ENCODE data around the gene OPN3. TPM values are rescaled to one million over a fixed set of nuclear protein-coding genes. Genes with fewer than 3 reads are reported as not detected.

OPN3 gene
- total and polyA plus RNA-seq, 9 of the 15 experiments (the other 6 are each of a cell fraction or from before 2014, with no cell fraction given) = 4.2 to 34.6 (median 17.0) TPM

DNA sequence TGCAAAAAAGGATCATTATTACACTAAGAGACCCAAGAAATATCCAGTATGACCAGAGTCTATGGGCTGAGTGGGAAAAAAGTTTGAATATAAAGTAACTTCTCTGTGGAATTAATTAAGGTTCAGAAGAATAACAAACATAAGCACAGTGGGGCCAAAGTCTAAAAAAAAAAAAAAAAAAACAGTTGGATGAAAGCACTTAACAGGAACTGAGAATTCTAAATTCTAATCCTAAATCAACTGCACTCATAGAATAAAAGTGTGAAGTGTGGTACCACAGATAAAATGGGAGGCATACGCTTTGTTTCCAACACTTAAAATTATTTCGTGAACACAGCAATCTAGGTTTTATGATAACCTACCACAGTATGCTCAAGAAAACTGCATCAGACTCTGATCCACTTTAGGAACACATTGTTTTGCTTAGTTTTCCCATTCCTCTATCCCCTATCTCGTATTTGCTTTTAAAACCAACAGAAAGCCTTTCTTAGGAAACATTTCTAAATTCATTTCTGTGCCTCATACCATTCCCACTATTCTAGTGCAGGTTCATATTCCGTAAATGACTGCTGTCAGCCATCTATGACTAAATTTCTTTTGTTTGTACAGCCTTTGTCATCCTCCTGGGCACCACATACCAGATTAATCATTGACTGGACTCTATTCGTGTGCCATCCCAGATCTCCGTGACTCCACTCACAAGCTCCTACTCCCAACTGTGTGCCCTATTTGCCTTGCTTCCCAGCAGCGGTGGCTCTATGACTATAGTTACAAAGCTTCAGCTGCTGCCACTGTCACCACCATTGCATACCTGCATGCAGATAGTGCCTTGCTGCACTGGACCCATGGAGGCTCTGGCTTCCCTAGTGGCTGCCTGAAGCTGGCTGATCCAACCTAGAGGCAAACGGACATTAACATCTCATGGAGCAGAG lies 24.9 kb downstream of the OPN3 start (continued):
- TF ChIP-seq HNRNPLL (IDR thresholded peaks at IDR 0.05; ENCODE audit: low read depth, low read length, poor library complexity, severe bottlenecking) (no peak), KDM2B (CRISPR knock-in tag; IDR thresholded peaks at IDR 0.05) (no peak), ZNF197 (CRISPR knock-in tag; IDR thresholded peaks at IDR 0.05; ENCODE audit: low read depth) (no peak), NR1H2 (CRISPR knock-in tag; IDR thresholded peaks at IDR 0.05) (no peak), RUNX1 (IDR thresholded peaks at IDR 0.05; ENCODE audit: low read depth) (no peak), TSC22D4 (tag; IDR thresholded peaks at IDR 0.05) (no peak), SRF (CRISPR knock-in tag; IDR thresholded peaks at IDR 0.05) (no peak)

DNA sequence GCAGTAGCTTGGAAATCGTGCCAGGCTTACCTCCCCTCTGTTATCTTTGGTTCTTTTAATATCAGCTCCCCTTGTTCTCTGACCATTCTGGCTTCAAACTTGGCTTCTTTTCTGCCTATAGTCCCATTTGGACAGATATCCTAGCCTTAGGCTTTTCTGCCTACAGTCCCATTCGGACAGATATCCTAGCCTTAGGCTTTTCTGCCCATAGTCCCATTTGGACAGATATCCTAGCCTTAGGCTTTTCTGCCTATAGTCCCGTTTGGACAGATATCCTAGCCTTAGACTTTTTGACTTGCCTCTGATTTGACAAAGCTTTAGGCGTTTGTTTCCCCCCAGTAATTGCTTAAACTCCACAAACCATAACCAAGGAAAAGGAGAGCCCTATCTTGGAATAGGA lies 25.6 kb downstream of the OPN3 start:
- ChIA-PET POLR2A (interaction anchor here (0.7 to 0.8 kb wide), 2 partner anchors 11 to 13 kb away, joined by 3 to 4 read pairs; no protein-coding TSS in a partner anchor), CTCF (ENCODE audit: low intra/inter-chr PET ratio) (no interaction called here)
- Histone ChIP-seq H3K27ac (ENCODE audit: extremely low read depth, low read depth, low read length) (no peak overlapping the region), H3K9ac (ENCODE audit: insufficient read depth in 1 of 2, low read depth in 2 of 2, low read length in 2 of 2) (no peak overlapping the region), H3K9me3 (replicated peaks; ENCODE audit: control insufficient read depth, insufficient read depth, low read depth, low read length) (no peaks in the 10 kb centered on the region), H3K9me1 (ENCODE audit: control insufficient read depth, insufficient read depth, low read length) (no peaks in the 10 kb centered on the region), H3K27me3 (ENCODE audit: control insufficient read depth in 2 of 2, insufficient read depth in 2 of 2, low read length in 2 of 2) (no peaks in the 10 kb centered on the region), H3K4me1 (replicated peaks in 1 of 2; ENCODE audit: control insufficient read depth in 2 of 2, insufficient read depth in 2 of 2, low read length in 2 of 2) (peaks cover 7 to 19% of the 10 kb centered on the region in 2 experiments), H3K4me2 (ENCODE audit: insufficient read depth, low read length) (no peak overlapping the region), H3K79me2 (ENCODE audit: control insufficient read depth, insufficient read depth, low read length) (no peaks in the 10 kb centered on the region), H3K4me3 (no peak overlapping the region), H2AFZ (ENCODE audit: low read depth, low read length) (no peak overlapping the region), H3K36me3 (ENCODE audit: control insufficient read depth, insufficient read depth, low read length) (peaks cover 2% of the 10 kb centered on the region; the same call in 1 of the 3 replicates), H4K20me1 (replicated peaks; ENCODE audit: control insufficient read depth, insufficient read depth, low read length) (no peaks in the 10 kb centered on the region)
- intact Hi-C loops (cut with micrococcal nuclease) = no loop called here
- ATAC-seq (no peak), DNase-seq (ENCODE audit: extremely low read depth in 1 of 4, low spot score in 3 of 4) (no peak), FAIRE-seq (no peak)
- BruUV-seq (replicated peaks) = no TSS peak
- TF ChIP-seq KDM1A (IDR thresholded peaks at IDR 0.05) (no peak), ZNF23 (CRISPR knock-in tag; IDR thresholded peaks at IDR 0.05) (no peak), PYGO2 (tag; IDR thresholded peaks at IDR 0.05) (no peak)
- TF ChIP-seq, protein P1, sequence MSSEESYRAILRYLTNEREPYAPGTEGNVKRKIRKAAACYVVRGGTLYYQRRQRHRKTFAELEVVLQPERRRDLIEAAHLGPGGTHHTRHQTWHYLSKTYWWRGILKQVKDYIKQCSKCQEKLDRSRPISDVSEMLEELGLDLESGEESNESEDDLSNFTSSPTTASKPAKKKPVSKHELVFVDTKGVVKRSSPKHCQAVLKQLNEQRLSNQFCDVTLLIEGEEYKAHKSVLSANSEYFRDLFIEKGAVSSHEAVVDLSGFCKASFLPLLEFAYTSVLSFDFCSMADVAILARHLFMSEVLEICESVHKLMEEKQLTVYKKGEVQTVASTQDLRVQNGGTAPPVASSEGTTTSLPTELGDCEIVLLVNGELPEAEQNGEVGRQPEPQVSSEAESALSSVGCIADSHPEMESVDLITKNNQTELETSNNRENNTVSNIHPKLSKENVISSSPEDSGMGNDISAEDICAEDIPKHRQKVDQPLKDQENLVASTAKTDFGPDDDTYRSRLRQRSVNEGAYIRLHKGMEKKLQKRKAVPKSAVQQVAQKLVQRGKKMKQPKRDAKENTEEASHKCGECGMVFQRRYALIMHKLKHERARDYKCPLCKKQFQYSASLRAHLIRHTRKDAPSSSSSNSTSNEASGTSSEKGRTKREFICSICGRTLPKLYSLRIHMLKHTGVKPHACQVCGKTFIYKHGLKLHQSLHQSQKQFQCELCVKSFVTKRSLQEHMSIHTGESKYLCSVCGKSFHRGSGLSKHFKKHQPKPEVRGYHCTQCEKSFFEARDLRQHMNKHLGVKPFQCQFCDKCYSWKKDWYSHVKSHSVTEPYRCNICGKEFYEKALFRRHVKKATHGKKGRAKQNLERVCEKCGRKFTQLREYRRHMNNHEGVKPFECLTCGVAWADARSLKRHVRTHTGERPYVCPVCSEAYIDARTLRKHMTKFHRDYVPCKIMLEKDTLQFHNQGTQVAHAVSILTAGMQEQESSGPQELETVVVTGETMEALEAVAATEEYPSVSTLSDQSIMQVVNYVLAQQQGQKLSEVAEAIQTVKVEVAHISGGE (CRISPR knock-in tag; IDR thresholded peaks at IDR 0.05) = no peak
- in situ Hi-C loops (cut with MboI) = loop anchor here (25.0 kb wide), 1 partner anchor 373 kb away; the partner anchor contains the start of gene MAP1LC3C
- WGBS (ENCODE audit: insufficient coverage, low coverage, missing lambda C conversion rate) = 52% methylated on average over 4 of the region's 4 CpGs
